Measurements from ENCODE around the gene ABCB1. TPM values are rescaled to one million over a fixed set of nuclear protein-coding genes. Genes with fewer than 3 reads are reported as not detected.
A peak's percentile ranks its signal among the peaks of the same experiment; 100 is the strongest.

Gene ABCB1
- total RNA-seq, 2 donors from 2014 or later: 15.5 to 20.1 TPM

GRCh38 chr7:87498893-87499292 is 101.8 kb downstream of the ABCB1 start:
- no peaks in the 10 kb centered on the region for H3K9me3 Mint-ChIP-seq
- H3K4me1 Mint-ChIP-seq (ENCODE audit: low read depth): no peaks in the 10 kb centered on the region
- no peaks in the 10 kb centered on the region for H3K36me3 Mint-ChIP-seq (ENCODE audit: insufficient read depth in 2 of 2)
- DNase-seq (no peak), ATAC-seq (replicated peaks in 1 of 2) (no peak)
- no peak overlapping the region for H3K4me3 Mint-ChIP-seq
- H3K27me3 Mint-ChIP-seq (ENCODE audit: low read depth): no peaks in the 10 kb centered on the region
- H3K27ac Mint-ChIP-seq: no peak overlapping the region

GRCh38 chr7:87497482-87497881 is 103.2 kb downstream of the ABCB1 start:
- no peak for DNase-seq
- Mint-ChIP-seq H3K9me3 (no peaks in the 10 kb centered on the region), H3K4me1 (ENCODE audit: low read depth) (no peaks in the 10 kb centered on the region), H3K4me3 (no peak overlapping the region), H3K27me3 (ENCODE audit: low read depth) (no peaks in the 10 kb centered on the region), H3K27ac (no peak overlapping the region), H3K36me3 (ENCODE audit: insufficient read depth in 2 of 2) (no peaks in the 10 kb centered on the region)
- no peak for ATAC-seq (replicated peaks in 1 of 2)

- Mint-ChIP-seq H3K4me3 (no peak overlapping the region), H3K27me3 (ENCODE audit: low read depth) (no peaks in the 10 kb centered on the region), H3K36me3 (ENCODE audit: insufficient read depth in 2 of 2) (no peaks in the 10 kb centered on the region), H3K27ac (no peak overlapping the region), H3K4me1 (ENCODE audit: low read depth) (no peaks in the 10 kb centered on the region), H3K9me3 (no peaks in the 10 kb centered on the region)
- DNase-seq: no peak
- ATAC-seq (replicated peaks in 1 of 2): no peak
These were observed 105.3 kb downstream of the ABCB1 start for GRCh38 chr7:87495366-87495765.

GRCh38 chr7:87494454-87494853 is 106.2 kb downstream of the ABCB1 start:
- ATAC-seq (replicated peaks in 1 of 2) (no peak), DNase-seq (no peak)
- Mint-ChIP-seq H3K4me1 (ENCODE audit: low read depth) (no peaks in the 10 kb centered on the region), H3K9me3 (no peaks in the 10 kb centered on the region), H3K27me3 (ENCODE audit: low read depth) (no peaks in the 10 kb centered on the region), H3K27ac (no peak overlapping the region), H3K36me3 (ENCODE audit: insufficient read depth in 2 of 2) (no peaks in the 10 kb centered on the region), H3K4me3 (no peak overlapping the region)

GRCh38 chr7:87483131-87483530 is 117.6 kb downstream of the ABCB1 start:
- DNase-seq (no peak), ATAC-seq (replicated peaks in 1 of 2) (no peak)
- H3K36me3 Mint-ChIP-seq (ENCODE audit: insufficient read depth in 2 of 2): no peaks in the 10 kb centered on the region
- H3K9me3 Mint-ChIP-seq: peaks cover 0 to 2% of the 10 kb centered on the region in 2 donors
- no peak overlapping the region for H3K27ac Mint-ChIP-seq
- no peak overlapping the region for H3K4me3 Mint-ChIP-seq
- H3K4me1 Mint-ChIP-seq (ENCODE audit: low read depth): no peaks in the 10 kb centered on the region
- H3K27me3 Mint-ChIP-seq (ENCODE audit: low read depth): peaks cover 16% of the 10 kb centered on the region

- H3K27ac Mint-ChIP-seq: no peak overlapping the region
- H3K4me1 Mint-ChIP-seq (ENCODE audit: low read depth): no peaks in the 10 kb centered on the region
- no peak overlapping the region for H3K4me3 Mint-ChIP-seq
- ATAC-seq (replicated peaks in 1 of 2) (no peak), DNase-seq (no peak)
- peaks cover 21% of the 10 kb centered on the region for H3K27me3 Mint-ChIP-seq (ENCODE audit: low read depth)
- no peaks in the 10 kb centered on the region for H3K36me3 Mint-ChIP-seq (ENCODE audit: insufficient read depth in 2 of 2)
- H3K9me3 Mint-ChIP-seq: peaks cover 0 to 2% of the 10 kb centered on the region in 2 donors
These were observed 118.6 kb downstream of the ABCB1 start for GRCh38 chr7:87482115-87482514.

- Mint-ChIP-seq H3K27me3 (ENCODE audit: low read depth) (peaks cover 26% of the 10 kb centered on the region), H3K4me3 (no peak overlapping the region), H3K36me3 (ENCODE audit: insufficient read depth in 2 of 2) (no peaks in the 10 kb centered on the region), H3K27ac (no peak overlapping the region), H3K9me3 (no peaks in the 10 kb centered on the region), H3K4me1 (ENCODE audit: low read depth) (no peaks in the 10 kb centered on the region)
- DNase-seq: no peak
- ATAC-seq (replicated peaks in 1 of 2): no peak
These were observed 120.3 kb downstream of the ABCB1 start for GRCh38 chr7:87480386-87480785.

- H3K36me3 Mint-ChIP-seq (ENCODE audit: insufficient read depth in 2 of 2): no peaks in the 10 kb centered on the region
- H3K27ac Mint-ChIP-seq: no peak overlapping the region
- H3K9me3 Mint-ChIP-seq: no peaks in the 10 kb centered on the region
- H3K4me1 Mint-ChIP-seq (ENCODE audit: low read depth): peaks cover 3% of the 10 kb centered on the region
- ATAC-seq (replicated peaks in 1 of 2) (no peak), DNase-seq (no peak)
- H3K27me3 Mint-ChIP-seq (ENCODE audit: low read depth): peaks cover 24% of the 10 kb centered on the region
- no peak overlapping the region for H3K4me3 Mint-ChIP-seq
These were observed 120.7 kb downstream of the ABCB1 start for GRCh38 chr7:87479951-87480350.

- H3K4me1 Mint-ChIP-seq (ENCODE audit: low read depth): peaks cover 10% of the 10 kb centered on the region
- H3K27me3 Mint-ChIP-seq (ENCODE audit: low read depth): peaks cover 49% of the 10 kb centered on the region
- ATAC-seq (replicated peaks in 1 of 2) (no peak), DNase-seq (no peak)
- H3K36me3 Mint-ChIP-seq (ENCODE audit: insufficient read depth in 2 of 2): no peaks in the 10 kb centered on the region
- H3K9me3 Mint-ChIP-seq: no peaks in the 10 kb centered on the region
- no peak overlapping the region for H3K27ac Mint-ChIP-seq
- peak overlapping the region; percentile 38 to 51 for H3K4me3 Mint-ChIP-seq
These were observed 124.5 kb downstream of the ABCB1 start for GRCh38 chr7:87476179-87476557.

GRCh38 chr7:87475359-87476178 is 125.1 kb downstream of the ABCB1 start, which contains the start of gene ABCB4:
Gene ABCB4 (minus strand): TSS chr7:87475680. CDS start chr7:87475465, 215 bp downstream.
- no peak within 1 kb of the TSS for H3K27ac Mint-ChIP-seq
- H3K9me3 Mint-ChIP-seq: no peaks in the 10 kb centered on the region
- peak; percentile 1 to 7 for DNase-seq
- peaks cover 49% of the 10 kb centered on the region for H3K27me3 Mint-ChIP-seq (ENCODE audit: low read depth)
- H3K36me3 Mint-ChIP-seq (ENCODE audit: insufficient read depth in 2 of 2): no peaks in the 10 kb centered on the region
- peak within 1 kb of the TSS; percentile 71 to 74 for H3K4me3 Mint-ChIP-seq
- ATAC-seq (replicated peaks in 1 of 2): peak; percentile 52 to 57
- H3K4me1 Mint-ChIP-seq (ENCODE audit: low read depth): peaks cover 10% of the 10 kb centered on the region

- H3K4me3 Mint-ChIP-seq: peak overlapping the region; percentile 71 to 74
These were observed 125.9 kb downstream of the ABCB1 start for GRCh38 chr7:87474533-87475358.

GRCh38 chr7:87473986-87474385 is 126.7 kb downstream of the ABCB1 start:
- ATAC-seq (replicated peaks in 1 of 2): no peak
- no peak overlapping the region for H3K27ac Mint-ChIP-seq
- DNase-seq: no peak
- peaks cover 0 to 1% of the 10 kb centered on the region in 2 donors for H3K36me3 Mint-ChIP-seq (ENCODE audit: insufficient read depth in 2 of 2)
- H3K9me3 Mint-ChIP-seq: no peaks in the 10 kb centered on the region
- H3K27me3 Mint-ChIP-seq (ENCODE audit: low read depth): peaks cover 49% of the 10 kb centered on the region
- peaks cover 10% of the 10 kb centered on the region for H3K4me1 Mint-ChIP-seq (ENCODE audit: low read depth)
- H3K4me3 Mint-ChIP-seq: peak overlapping the region in 1 of 2 donors; percentile 74

More at GRCh38 chr7:87474533-87475358, 125.9 kb downstream of the ABCB1 start:
- Mint-ChIP-seq H3K9me3 (no peaks in the 10 kb centered on the region), H3K27me3 (ENCODE audit: low read depth) (peaks cover 49% of the 10 kb centered on the region), H3K36me3 (ENCODE audit: insufficient read depth in 2 of 2) (no peaks in the 10 kb centered on the region), H3K27ac (no peak overlapping the region), H3K4me1 (ENCODE audit: low read depth) (peaks cover 10% of the 10 kb centered on the region)
- ATAC-seq (replicated peaks in 1 of 2): peak; percentile 40 to 55
- DNase-seq: no peak

GRCh38 chr7:87473192-87473591 is 127.5 kb downstream of the ABCB1 start:
- Mint-ChIP-seq H3K36me3 (ENCODE audit: insufficient read depth in 2 of 2) (peaks cover 0 to 1% of the 10 kb centered on the region in 2 donors), H3K27me3 (ENCODE audit: low read depth) (peaks cover 50% of the 10 kb centered on the region), H3K27ac (no peak overlapping the region), H3K4me3 (no peak overlapping the region), H3K4me1 (ENCODE audit: low read depth) (peaks cover 10% of the 10 kb centered on the region), H3K9me3 (no peaks in the 10 kb centered on the region)
- ATAC-seq (replicated peaks in 1 of 2) (no peak), DNase-seq (no peak)

Measured in activated T-cell treated with anti-CD3 and anti-CD28 coated beads, Interleukin-2, amount 50 U/mL, for 72 hours (primary cell).